HG02588 (cell line): ENCODE data around the gene TMC1.
"Not testable (repeated sequence)": the region's sequence is repeated elsewhere in the genome, so short reads cannot be mapped to it uniquely, and the experiment has no call there.

Source experiments
- ATAC-seq: cut with Tn5 transposase; IDR thresholded peaks from one replicate; pipeline ENCODE4 v1.9.1; 2021; ENCODE audit warnings: mild to moderate bottlenecking, moderate library complexity; ENCODE audit not compliant: unreplicated experiment

TMC1 gene

DNA sequence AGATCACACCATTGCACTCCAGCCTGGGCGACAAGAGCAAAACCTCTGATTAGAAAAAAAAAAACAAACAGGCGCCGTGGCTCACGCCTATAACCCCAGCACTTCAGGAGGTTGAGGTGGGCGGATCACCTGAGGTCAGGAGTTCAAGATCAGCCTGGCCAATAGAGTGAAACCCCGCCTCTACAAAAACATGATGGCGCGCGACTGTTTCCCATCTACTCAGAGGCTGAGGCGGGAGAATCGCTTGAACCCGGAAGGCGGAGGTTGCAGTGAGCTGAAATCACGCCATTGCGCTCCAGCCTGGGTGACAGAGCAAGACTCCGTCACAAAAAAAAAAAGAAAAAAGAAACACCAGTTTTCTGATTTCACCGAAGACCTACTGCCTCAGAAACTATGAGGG is at the start of gene TMC1:
TSS of gene TMC1 (plus strand) at position 193 of the 400 bp plus-strand sequence. CDS start 127,041 bp downstream, outside the sequence.
- not testable (repeated sequence) for ATAC-seq

DNA sequence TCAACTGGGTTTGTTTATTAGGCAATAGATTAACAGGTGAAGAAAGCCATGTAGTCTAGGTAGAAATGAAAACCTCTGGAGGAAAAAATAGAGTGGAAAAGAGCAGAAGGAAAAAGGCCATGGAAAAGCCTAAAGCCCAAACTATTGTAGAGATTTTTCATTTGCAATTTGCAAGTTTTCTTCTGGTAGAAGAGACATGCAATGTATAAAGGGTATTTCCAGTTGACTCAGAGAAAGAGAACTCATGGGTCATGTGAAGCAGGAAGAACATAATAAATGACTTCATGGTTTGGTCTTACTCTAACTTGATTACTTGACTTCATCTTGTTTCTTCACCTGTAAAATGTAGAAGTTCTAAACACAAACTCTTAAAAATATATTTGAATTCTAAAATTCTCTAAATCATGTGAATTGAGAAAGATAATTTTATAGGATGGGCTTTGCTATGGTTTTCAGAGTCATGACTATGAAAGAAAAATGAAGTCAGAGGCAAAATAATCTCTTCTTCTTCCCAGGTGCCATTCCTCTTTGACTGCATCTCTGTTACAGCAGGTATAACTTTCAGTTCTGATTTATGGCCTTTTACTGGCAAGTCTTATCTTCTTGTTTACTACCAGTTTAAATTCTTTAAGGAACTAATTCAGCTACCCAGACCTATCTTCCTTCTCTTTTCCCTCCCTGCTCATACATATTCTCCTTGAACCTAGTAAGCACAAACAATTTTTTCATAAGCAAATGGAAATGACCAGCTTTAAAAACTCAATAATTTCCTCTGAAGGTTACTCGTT is 47.7 kb upstream of the TMC1 start:
- ATAC-seq, result peak; percentile 91

DNA sequence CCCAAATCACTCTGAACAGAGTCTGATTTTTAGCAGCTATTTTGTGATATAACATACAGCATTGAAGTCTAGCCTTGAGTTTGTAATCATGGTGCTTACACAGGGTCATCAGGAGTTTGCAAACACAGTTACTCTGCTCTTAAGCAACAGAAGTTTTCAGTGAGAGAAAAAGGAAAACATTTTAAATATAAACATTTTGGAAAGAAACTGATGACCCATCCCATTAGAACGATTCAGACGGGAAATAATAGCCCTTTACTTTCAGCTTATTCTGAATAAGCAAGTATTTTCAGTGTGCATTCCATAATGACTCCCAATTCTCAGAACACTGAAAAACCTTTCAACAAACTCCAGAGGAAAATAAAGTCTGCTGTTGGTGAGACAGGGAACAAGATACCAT is 46.7 kb upstream of the TMC1 start:
- no peak for ATAC-seq

DNA sequence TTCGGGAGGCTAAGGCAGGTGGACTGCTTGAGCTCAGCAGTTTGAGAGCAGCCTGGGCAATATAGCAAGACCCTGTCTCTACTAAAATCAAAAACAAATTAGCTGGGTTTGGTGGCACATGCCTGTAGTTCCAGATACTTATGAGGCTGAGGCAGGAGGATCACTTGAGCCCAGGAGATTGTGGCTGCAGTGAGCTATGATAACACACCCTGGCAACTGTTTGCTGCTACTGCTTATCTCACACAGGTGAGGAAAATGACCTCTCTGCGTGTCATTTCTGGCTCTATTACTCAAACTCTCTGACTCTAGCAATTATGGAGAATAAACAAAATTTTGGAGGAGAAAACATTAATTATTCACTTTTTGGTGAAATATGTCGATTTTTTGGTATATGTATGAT is 45.3 kb upstream of the TMC1 start:
- no peak for ATAC-seq

DNA sequence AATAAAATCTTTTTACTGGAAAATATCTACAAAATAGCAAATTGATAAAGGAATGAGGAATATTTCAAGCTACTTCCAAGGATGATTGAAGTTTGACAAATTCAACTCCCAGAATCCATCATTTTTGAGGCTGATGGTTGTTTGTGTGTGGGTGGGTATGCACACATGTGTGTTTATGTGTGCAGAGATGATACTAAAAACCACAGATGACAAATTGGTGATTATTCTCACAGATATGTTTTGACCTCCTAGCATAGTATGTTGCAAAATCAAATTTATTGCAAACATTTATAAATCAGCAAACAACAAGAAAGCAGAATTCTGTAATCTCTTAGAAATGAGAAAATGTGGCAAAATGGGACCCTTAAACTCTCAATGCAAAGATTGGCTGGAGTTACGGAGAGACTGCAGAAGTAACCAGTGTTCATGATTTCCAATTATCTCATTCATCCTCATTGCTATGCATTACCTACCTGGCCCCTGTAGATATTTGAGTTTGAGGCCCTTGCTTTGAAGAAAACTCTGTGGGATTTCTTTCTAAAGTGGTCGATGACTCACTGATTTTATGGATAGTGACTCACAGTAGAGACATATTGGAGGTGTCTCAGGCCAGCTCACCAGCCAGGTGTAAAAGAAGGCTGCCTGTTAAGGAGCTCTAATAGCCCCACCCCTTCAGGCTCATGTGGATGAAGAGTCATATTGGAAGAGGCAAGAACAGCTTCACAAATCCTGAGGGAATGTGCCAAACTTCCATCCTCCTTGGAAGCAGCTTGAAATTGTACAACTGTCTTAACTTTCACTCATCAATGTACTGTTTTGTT is 44.6 kb upstream of the TMC1 start:
- ATAC-seq, result no peak

DNA sequence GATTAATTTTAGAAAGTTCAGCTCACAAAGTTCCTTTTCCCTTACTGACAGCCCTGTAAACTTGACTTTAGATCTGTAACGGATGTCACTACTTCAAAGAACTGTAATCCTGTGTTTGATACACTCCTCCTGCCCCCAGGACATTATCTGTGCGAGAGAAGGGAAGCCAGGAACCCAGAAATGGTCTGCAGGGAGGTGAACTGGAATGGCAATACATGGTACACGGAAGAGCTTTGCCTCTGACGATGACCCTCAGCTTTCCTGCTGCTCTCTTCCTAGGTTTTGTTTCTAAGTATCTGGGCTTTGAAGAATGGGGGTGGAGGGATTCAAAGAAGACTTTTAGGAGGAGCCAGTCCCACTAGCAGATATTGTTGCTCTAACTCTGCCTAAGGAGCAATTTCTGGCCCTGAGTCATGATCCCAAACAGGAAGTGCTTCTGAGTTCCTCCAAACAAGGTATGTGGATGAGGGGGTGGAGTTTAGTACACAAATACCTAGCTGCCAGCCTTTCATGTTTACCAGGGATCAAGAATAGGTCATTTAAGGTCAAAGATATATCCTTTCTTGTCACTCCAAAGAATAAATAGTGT is 43.4 kb upstream of the TMC1 start:
- no peak for ATAC-seq

DNA sequence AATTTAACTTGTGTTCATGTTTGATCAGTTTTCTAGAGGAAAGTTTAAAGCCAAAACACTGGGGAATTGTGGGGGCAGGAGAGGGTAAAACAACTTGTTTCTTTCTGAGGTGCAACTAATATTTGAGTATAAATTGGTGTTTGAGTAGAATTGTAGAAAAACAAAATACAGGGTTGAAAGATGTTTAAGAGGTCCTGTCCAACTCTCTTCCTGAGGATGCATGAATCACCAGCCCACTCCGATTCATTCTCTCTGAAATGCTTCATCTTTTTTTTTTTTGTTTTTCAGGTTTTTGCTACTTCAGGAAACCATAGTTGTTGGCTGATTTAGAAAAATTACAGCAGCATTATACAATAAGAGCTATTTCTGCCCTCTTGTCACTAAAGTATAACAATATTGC is 42.4 kb upstream of the TMC1 start:
- ATAC-seq, result no peak

DNA sequence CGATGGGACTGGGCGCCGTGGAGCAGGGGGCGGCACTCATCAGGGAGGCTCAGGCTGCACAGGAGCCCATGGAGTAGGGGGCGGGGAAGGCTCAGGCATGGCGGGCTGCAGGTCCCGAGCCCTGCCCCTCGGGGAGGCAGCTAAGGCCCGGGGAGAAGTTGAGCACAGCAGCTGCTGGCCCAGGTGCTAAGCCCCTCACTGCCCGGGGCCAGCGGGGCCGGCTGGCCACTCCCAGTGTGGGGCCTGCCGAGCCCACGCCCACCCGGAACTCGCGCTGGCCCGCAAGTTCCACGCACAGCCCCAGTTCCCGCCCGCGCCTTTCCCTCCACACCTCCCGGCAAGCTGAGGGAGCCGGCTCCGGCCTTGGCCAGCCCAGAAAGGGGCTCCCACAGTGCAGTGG is 41.1 kb upstream of the TMC1 start:
- not testable (repeated sequence) for ATAC-seq

DNA sequence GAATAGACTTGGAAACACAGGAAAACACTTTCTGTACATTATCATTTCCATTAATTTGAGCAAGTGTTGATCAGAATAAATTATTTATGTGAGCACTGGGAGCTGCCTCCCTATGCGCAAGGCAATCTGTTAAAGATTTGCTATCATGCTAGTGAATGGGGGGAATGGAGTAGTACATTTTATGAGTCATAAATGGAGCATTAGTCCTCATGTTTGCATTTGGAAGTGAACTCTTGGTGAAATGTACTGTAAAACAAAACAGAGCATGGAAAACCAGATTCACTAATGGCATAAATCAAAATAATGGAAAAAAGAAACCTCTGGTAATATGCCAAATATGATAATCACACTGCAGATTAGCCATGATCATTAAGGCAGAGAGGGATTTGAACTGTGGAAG is 40.5 kb upstream of the TMC1 start:
- no peak for ATAC-seq

DNA sequence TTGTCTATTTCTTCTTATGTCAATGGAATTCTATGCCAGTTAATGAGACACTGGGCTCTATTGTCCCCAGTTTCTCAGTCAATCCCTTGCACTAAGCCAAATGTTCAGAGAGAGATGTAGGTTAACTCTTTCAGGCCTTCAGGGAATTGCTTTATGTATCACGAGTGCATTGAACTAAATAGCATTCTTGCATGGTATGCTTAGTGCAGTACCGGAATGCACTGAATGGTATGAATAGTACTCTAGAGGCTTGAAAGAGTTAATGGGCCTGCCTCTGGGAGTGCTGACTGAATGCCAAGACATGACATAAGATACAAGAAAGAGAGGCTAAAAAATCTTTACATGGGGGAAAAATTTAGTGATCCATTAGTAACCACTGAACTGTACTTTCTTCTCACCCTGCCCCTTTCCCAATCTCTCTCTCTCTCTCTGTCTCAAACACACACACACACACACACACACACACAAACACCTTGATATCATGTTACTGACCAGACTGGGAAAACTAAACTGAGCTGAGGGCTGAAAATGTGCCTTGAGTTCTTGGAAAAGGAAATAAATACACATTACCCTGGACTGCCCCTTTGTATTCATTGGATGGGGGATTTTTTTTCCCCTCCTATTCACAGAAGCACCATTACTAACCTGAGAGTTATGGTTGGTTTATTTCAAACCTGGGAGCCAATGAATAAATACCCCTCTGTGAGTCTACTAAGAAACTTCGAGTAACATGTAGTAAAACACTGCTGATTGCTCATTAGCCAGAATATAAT is 35.4 kb upstream of the TMC1 start:
- no peak for ATAC-seq

DNA sequence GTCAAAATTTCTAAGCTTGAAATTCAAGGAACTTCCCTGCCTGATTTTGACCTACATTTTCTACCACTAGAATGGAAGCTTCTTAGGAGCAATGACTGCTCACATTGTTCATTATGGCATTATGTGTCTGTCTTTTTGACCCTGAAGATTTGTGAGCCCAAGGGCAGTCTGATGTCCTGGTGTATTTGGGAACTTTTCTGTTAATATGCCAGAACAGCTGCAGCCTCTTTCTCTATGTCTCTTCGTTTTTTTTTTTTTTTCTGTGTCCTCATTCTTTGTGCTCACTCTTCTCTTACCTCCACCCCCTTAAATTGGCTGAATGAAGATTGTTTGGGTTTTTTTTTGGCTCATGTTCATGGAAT is 34.8 kb upstream of the TMC1 start:
- ATAC-seq, result no peak

DNA sequence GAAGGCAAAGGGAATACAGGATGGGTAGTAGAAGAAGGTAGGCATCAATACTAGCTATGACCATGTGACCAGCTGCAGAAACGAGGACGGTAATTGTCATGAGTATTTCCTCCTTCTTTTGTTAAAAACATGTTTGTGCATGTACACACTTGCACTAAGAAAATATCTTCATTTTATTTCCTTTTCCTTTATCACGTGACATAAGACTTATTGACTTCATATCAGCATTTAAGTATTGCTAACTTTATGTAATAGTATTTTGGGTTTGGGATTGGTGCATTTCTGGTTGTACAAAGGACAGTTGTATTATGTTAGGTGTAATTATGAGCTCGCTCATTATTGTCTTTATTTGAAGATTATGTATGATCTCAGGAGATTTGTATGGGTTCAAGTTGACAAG is 33.7 kb upstream of the TMC1 start:
- not testable (repeated sequence) for ATAC-seq

DNA sequence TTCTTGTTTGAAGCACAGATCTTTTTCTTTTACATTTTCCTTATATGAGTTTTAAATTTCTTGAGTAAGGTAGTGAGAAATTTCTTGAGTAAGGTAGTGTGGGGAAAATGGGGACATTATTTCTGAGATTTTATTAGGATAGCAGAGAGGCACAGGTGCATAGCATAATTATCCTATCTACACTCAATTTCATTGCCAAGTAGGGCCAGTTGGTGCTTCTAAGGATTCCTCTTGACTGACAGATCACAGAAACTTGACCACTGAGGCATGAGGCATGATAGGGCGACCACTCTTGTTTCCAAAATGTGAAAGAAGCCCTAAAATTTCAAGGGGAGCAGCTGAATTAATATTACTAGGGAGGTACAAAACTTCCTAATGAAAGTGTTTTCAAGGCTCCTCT is 31.4 kb upstream of the TMC1 start:
- ATAC-seq, result no peak

DNA sequence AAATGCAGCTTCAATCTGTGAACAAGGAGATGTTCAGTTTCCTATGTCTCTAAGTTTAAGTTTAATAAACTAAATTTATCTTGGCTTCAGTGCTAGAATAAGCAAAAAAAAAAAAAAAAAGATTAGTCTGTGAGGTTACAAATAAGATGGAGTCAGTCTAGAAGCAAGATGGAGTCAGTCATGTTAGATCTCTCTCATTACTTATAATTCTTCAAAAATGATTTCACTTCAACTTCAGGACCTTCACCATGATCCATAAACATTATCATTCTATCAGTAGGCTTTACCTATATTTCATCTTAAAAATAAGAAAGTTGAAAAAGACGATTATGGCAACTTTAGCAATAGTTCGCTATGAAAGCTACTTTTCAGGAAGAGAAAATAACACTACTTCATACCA is 30.2 kb upstream of the TMC1 start:
- no peak for ATAC-seq

DNA sequence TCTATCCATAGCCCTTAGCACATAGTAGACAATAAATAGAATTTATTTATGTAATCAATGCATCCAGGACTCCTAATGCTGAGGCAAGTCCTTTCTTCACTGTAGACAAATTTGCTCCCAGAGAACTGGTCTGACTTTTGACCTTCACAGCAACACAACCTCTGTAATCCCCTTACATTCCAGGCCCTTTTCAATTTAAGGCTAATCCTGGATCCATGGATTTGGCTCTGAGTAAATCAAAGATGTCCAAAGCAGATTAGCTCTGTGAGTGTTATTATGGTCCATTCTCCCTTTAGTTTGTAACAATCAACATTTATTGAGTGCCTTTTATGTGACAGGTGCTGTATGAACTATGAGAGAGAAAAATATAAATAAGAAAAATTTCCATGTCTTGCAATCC is 27.4 kb upstream of the TMC1 start:
- no peak for ATAC-seq

DNA sequence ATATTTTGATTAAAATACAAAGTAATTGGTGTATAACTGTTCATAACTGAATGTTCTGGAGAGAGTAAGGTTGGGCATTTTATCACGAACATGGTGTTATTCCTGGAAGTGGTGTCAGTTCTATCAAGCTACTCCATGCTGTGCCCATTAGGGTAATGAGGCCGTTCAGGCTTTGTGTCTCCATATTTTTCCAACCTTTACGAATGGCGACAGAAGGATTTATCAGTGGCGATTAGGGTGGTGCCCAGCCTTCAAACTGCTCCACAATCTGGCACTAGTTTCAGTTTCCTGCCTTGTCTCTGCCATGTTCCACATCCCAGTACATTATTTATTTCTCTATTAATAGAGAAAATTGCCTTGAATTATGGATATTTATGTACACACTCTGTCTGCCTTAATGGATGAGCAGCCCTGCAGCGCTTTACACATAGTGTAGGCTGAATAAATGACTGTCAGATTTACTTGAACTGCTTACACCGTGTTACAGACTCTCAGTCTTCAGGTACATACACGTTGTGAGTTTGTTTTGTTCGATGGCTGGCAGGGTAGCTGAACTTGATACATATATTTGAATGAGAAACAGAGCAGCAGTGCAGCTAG is 23.9 kb upstream of the TMC1 start:
- ATAC-seq, result no peak

DNA sequence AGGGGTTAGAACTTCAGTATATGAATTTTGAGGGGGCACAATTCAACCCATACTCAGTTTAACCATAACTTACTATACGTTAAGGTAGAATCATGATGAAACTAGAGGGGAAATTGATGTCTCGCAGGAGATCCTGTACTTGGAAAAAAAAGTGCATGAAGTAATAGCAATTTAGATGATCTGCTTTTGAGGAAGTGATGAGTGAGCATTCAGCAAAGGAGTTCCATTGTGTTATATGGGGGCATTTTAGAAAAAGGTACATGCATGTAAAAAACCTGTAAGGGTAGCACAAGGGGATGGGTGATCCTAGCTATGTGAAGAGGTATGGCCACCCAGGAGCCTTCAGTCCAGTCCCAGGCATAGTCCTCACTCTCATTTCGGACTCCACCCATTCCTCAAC is 14.8 kb upstream of the TMC1 start:
- ATAC-seq, result no peak

DNA sequence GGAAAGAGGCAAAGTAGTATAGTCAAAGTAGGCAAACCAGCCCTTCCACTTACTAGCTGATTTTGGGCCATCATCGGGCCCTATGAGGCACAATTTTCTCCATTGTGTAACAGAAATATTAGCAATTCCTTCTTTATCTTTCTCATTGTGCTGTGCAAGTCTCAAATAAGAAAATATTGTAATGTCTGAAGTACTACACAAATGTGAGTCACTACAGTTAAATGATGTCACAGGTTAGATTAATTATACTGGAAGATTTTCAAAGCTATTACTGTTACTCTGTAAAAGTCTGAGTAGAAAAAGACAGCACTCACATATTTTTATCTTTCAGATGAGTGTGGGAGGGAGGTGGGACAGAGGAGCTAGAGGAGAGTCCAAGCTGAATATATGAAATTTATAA is 12.4 kb upstream of the TMC1 start:
- peak; percentile 38 for ATAC-seq

DNA sequence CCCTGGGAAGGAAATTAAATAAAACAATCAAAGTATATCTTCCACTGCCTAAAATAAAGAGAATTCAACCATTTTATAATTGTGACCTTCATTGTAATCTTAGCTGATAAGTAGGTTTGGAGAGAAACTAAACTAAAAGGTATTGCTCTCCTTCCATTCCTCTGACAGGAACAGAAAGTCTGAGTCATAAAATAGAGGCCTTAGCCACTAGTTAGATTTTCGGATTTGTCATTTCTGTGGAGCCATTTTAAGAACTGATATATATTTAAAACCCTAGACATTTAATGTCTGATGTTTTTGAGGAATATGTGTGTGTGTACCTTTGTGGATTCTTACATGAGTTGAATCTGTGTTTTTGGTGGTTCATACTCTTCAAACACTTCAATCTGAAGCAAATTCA is 11.8 kb upstream of the TMC1 start:
- ATAC-seq, result peak; percentile 93

DNA sequence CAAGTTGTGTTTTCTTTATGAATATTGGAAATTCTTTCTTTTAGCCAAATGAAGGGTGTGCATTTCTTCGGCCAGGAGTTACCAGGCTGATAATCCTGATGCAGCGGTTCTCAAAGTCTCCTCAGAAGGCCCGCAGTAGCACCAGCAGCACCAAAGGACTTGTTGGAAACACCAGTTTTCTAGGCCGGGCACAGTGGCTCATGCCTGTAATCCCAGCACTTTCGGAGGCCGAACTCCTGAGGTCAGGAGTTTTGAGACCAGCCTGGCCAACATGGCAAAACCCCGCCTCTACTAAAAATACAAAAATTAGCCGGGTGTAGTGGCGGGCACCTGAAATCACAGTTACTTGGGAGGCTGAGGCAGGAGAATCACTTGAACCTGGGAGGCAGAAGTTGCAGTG is 397 bp upstream of the TMC1 start:
- ATAC-seq, result not testable (repeated sequence)
